GM12801 (cell line): ENCODE measurements around the gene RERE.

ENCODE experiments used
- TF ChIP-seq, protein P1 (sequence below): IDR thresholded peaks from one replicate; pipeline ENCODE4 v1.5.1; 2011; ENCODE audit warnings: control low read depth; ENCODE audit not compliant: insufficient read length; ENCODE audit errors: extremely low read depth

RERE gene

DNA sequence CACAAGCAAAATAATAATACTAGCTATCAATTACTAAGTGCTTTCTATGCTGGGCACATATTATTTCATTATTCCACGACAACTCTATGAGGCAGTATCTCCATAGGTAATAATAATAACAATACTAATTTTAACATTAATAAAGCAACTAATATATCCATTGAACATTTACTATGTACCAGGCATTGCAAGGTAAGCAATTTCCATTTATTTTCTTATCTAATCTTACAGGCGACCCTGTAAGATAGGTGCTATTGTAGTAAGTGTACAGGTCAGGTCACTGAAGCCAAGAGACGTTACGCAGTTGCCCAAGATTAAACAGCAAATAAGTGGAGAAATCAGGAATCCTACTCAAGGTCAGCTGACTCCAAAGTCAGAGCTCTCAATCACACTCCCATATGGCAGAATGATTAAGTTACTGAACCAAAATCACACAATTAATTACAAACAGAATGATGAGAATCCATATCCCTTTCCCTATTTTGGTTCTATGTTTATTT, 301.1 kb downstream of the RERE start:
- TF ChIP-seq, protein P1, sequence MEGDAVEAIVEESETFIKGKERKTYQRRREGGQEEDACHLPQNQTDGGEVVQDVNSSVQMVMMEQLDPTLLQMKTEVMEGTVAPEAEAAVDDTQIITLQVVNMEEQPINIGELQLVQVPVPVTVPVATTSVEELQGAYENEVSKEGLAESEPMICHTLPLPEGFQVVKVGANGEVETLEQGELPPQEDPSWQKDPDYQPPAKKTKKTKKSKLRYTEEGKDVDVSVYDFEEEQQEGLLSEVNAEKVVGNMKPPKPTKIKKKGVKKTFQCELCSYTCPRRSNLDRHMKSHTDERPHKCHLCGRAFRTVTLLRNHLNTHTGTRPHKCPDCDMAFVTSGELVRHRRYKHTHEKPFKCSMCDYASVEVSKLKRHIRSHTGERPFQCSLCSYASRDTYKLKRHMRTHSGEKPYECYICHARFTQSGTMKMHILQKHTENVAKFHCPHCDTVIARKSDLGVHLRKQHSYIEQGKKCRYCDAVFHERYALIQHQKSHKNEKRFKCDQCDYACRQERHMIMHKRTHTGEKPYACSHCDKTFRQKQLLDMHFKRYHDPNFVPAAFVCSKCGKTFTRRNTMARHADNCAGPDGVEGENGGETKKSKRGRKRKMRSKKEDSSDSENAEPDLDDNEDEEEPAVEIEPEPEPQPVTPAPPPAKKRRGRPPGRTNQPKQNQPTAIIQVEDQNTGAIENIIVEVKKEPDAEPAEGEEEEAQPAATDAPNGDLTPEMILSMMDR = no peak

GRCh38 chr1:8512504-8512903, 304.9 kb downstream of the RERE start:
- TF ChIP-seq, protein P1 = no peak

GRCh38 chr1:8510041-8510823, 307.2 kb downstream of the RERE start:
- TF ChIP-seq, protein P1 = no peak

- TF ChIP-seq, protein P1 = no peak
Measured at GRCh38 chr1:8509579-8509978, 307.9 kb downstream of the RERE start.

DNA sequence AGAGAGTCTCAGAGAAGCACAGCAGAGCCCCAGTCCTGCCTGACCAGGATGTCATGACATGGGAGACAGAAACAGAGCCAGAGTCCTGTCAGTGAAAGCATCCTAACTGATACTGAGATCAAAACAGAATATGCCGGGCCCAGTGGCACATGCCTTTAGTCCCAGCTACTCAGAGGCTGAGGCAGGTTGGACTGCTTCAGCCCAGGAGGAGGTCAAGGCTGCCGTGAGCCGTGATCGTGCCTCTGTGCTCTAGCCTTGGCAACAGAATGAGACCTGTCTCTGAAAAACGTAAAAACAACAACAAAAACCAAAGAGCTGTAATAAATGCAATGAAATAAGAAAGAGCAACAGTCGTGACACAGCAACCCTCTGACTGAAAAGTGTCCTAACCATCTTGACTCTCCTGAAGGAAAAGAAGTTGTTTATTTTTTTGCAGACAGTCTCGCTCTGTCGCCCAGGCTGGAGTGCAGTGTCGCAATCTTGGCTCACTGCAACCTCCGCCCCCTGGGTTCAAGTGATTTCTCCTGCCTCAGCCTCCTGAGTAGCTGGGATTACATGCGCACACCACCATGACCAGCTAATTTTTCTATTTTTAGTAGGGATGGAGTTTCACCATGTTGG, 310.3 kb downstream of the RERE start:
- TF ChIP-seq, protein P1 = no peak

DNA sequence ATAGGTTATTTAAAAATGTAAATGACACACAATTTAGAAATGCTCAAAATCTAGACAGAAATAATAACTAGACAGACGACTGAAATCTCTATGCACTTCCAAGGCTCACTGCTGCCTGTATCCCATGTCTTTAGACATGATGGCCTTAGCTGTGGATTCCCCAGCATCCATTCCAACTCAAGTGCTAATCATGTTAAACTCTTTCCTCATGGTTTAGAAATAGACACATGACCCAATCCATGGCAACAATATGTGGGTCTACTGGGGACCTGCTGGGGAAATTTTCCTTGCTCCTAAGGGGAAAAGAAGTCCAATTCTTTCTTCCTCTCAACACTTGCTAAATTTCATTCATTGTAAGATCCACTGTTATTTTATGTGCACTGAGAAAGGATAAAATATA, 311.0 kb downstream of the RERE start:
- TF ChIP-seq, protein P1 = no peak

DNA sequence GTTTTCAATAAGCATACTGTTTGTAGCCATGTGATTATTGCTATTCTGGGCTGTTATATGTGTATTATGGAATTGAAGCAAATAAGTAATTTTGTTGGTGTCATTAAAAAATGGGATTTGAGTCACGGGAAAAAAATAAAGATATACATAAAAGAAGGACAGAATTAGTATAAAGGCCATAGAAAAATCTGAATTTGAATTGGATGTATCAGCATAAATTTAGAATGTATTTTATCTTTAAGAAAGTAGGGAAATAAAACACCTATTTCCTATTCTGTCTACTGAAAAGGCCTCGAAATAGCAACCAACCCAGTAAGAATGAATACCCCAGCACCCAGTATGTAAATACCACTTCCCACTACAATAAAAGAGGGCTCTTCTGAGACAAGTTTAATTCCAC, 313.6 kb downstream of the RERE start:
- TF ChIP-seq, protein P1 = no peak
